HEK293 (cell line): ENCODE data around the gene DNAH3.
A peak's percentile ranks its signal among the peaks of the same experiment; 100 is the strongest.

Experiments used
- CTCF ChIA-PET: fragments of 350-600 bp; formaldehyde crosslinking; extraction: SDS; loops from one replicate; lab custom pipeline; 2021; ENCODE audit warnings: antibody characterized with exemption; lab: Yijun Ruan, JAX
- POLR2A ChIA-PET: fragments of 300-600 bp; formaldehyde crosslinking; extraction: SDS; loops from one replicate; lab custom pipeline; 2020; ENCODE audit warnings: antibody characterized with exemption, inconsistent platforms; lab: Yijun Ruan, JAX
- H3K27ac ChIP-seq: fragments of 200-500 bp; sonication (Bioruptor generic); 2 replicates; pipeline ENCODE4 v1.5.1; 2014; ENCODE audit warnings: low read depth, low read length, control low read depth, inconsistent platforms; ENCODE audit errors: extremely low read depth
- H3K36me3 ChIP-seq, 2 experiments: fragments of 200-500 bp in 1 of 2; sonication (Bioruptor generic) in 1 of 2; 1 replicate in 1 of 2; 2 replicates in 1 of 2; pipeline ENCODE4 v1.5.1; 2014 to 2017; ENCODE audit warnings: inconsistent platforms in 2 of 2, low read length in 2 of 2; ENCODE audit not compliant: control insufficient read depth in 2 of 2, insufficient read depth in 1 of 2
- H3K4me1 ChIP-seq: fragments of 200-500 bp; sonication (Bioruptor generic); 2 replicates; pipeline ENCODE4 v1.5.1; 2014; ENCODE audit warnings: mild to moderate bottlenecking, low read length, inconsistent platforms; ENCODE audit not compliant: control insufficient read depth, insufficient read depth
- H3K4me3 ChIP-seq: 2 replicates; pipeline ENCODE4 v1.5.1; 2011; ENCODE audit warnings: low read depth, mild to moderate bottlenecking, control low read depth, low read length, moderate library complexity
- H3K9me3 ChIP-seq: fragments of 200-500 bp; sonication (Bioruptor generic); 2 replicates; pipeline ENCODE4 v1.5.1; 2014; ENCODE audit warnings: low read depth, low read length, inconsistent platforms; ENCODE audit not compliant: control insufficient read depth, insufficient read depth
- GLIS1 ChIP-seq: fragments of 450-650 bp; formaldehyde crosslinking; IDR thresholded peaks from 2 replicates; pipeline ENCODE4 v1.5.1; 2016; ENCODE audit warnings: missing biosample characterization, missing genetic modification characterization
- PRDM10 ChIP-seq: fragments of 450-650 bp; formaldehyde crosslinking; IDR thresholded peaks from 2 replicates; pipeline ENCODE4 v1.5.1; 2016; ENCODE audit warnings: missing biosample characterization, missing genetic modification characterization
- RBAK ChIP-seq: fragments of 450-650 bp; formaldehyde crosslinking; IDR thresholded peaks from 2 replicates; pipeline ENCODE4 v1.5.1; 2016; ENCODE audit warnings: missing biosample characterization, missing genetic modification characterization
- REPIN1 ChIP-seq: fragments of 450-650 bp; formaldehyde crosslinking; IDR thresholded peaks from 2 replicates; pipeline ENCODE4 v1.5.1; 2017; ENCODE audit warnings: missing biosample characterization, missing genetic modification characterization, low read depth
- WT1 ChIP-seq: fragments of 450-650 bp; formaldehyde crosslinking; IDR thresholded peaks from 2 replicates; pipeline ENCODE4 v1.5.1; 2016; ENCODE audit warnings: missing biosample characterization, missing genetic modification characterization
- ZBTB17 ChIP-seq: fragments of 450-650 bp; formaldehyde crosslinking; IDR thresholded peaks from 2 replicates; pipeline ENCODE4 v1.5.1; 2016; ENCODE audit warnings: missing biosample characterization, missing genetic modification characterization
- ZFP69B ChIP-seq: fragments of 450-650 bp; formaldehyde crosslinking; IDR thresholded peaks from 2 replicates; pipeline ENCODE4 v1.5.1; 2016; ENCODE audit warnings: missing biosample characterization, missing genetic modification characterization
- ZNF112 ChIP-seq: fragments of 450-650 bp; formaldehyde crosslinking; IDR thresholded peaks from 2 replicates; pipeline ENCODE4 v1.5.0; 2017; ENCODE audit warnings: missing biosample characterization, missing genetic modification characterization
- ZNF157 ChIP-seq: fragments of 450-650 bp; formaldehyde crosslinking; IDR thresholded peaks from 2 replicates; pipeline ENCODE4 v1.5.1; 2016; ENCODE audit warnings: missing biosample characterization, missing genetic modification characterization
- ZNF248 ChIP-seq: fragments of 450-650 bp; formaldehyde crosslinking; IDR thresholded peaks from 2 replicates; pipeline ENCODE4 v1.5.1; 2017; ENCODE audit warnings: missing biosample characterization, missing genetic modification characterization
- ZNF266 ChIP-seq: fragments of 450-650 bp; formaldehyde crosslinking; IDR thresholded peaks from 2 replicates; pipeline ENCODE4 v1.5.1; 2016; ENCODE audit warnings: missing biosample characterization, missing genetic modification characterization, low read depth
- ZNF292 ChIP-seq: fragments of 450-650 bp; formaldehyde crosslinking; IDR thresholded peaks from 2 replicates; pipeline ENCODE4 v1.5.1; 2016; ENCODE audit warnings: low read depth, missing biosample characterization, missing genetic modification characterization, borderline replicate concordance
- ZNF350 ChIP-seq: fragments of 450-650 bp; formaldehyde crosslinking; IDR thresholded peaks from 2 replicates; pipeline ENCODE4 v1.5.0; 2017; ENCODE audit warnings: missing biosample characterization, mild to moderate bottlenecking, missing genetic modification characterization
- ZNF449 ChIP-seq: fragments of 450-650 bp; formaldehyde crosslinking; IDR thresholded peaks from 2 replicates; pipeline ENCODE4 v1.5.1; 2017; ENCODE audit warnings: missing biosample characterization, mild to moderate bottlenecking, missing genetic modification characterization, moderate library complexity
- ZNF473 ChIP-seq: fragments of 450-650 bp; formaldehyde crosslinking; IDR thresholded peaks from 2 replicates; pipeline ENCODE4 v1.5.1; 2017; ENCODE audit warnings: missing biosample characterization, missing genetic modification characterization
- ZNF518A ChIP-seq: fragments of 450-650 bp; formaldehyde crosslinking; conservative IDR thresholded peaks from 2 replicates; pipeline ENCODE4 v1.5.1; 2016; ENCODE audit warnings: low read depth, missing biosample characterization, missing genetic modification characterization
- ZNF626 ChIP-seq: fragments of 450-650 bp; sonication (Bioruptor Pico); formaldehyde crosslinking; IDR thresholded peaks from 2 replicates; pipeline ENCODE4 v1.5.1; 2018; ENCODE audit warnings: missing biosample characterization, missing genetic modification characterization, inconsistent platforms
- ZNF670 ChIP-seq: fragments of 450-650 bp; formaldehyde crosslinking; IDR thresholded peaks from 2 replicates; pipeline ENCODE4 v1.5.1; 2016; ENCODE audit warnings: missing biosample characterization, missing genetic modification characterization, low read depth

DNAH3 gene

GRCh38 chr16:21076186-21076883 lies 74.3 kb downstream of the DNAH3 start (continued):
- no peak for TF ChIP-seq ZNF112 (tag by site-specific recombination)
- no peak for TF ChIP-seq REPIN1 (tag by site-specific recombination)

- Histone ChIP-seq H3K9me3 (no peaks in the 10 kb centered on the region), H3K27ac (no peak overlapping the region), H3K36me3 (no peaks in the 10 kb centered on the region), H3K4me1 (no peaks in the 10 kb centered on the region), H3K4me3 (no peak overlapping the region)
- ChIA-PET CTCF (no interaction called here), POLR2A (interaction anchor here (0.6 kb wide), 1 partner anchor 330 kb away, joined by 3 read pairs; no protein-coding TSS in a partner anchor)
- TF ChIP-seq ZNF248 (no peak), ZBTB17 (tag by site-specific recombination) (peak; percentile 33; the same call in 1 of the 2 replicates)
Observed at GRCh38 chr16:21075252-21075651, 75.4 kb downstream of the DNAH3 start.

GRCh38 chr16:21072976-21073375 lies 77.7 kb downstream of the DNAH3 start:
- H3K9me3 ChIP-seq, result no peaks in the 10 kb centered on the region
- no peaks in the 10 kb centered on the region for H3K36me3 ChIP-seq
- no peak overlapping the region for H3K4me3 ChIP-seq
- CTCF ChIA-PET, result interaction anchor here (0.6 to 1.9 kb wide), 4 partner anchors 11 to 269 kb away, joined by 3 to 6 read pairs (median 4); no protein-coding TSS in a partner anchor
- no peak for TF ChIP-seq ZNF449 (tag by site-specific recombination)
- no peak for TF ChIP-seq PRDM10 (tag by site-specific recombination)
- no peak for TF ChIP-seq ZNF350 (tag by site-specific recombination)
- TF ChIP-seq ZNF626 (tag by site-specific recombination), result no peak
- no peak for TF ChIP-seq WT1 (tag by site-specific recombination)
- no peak for TF ChIP-seq GLIS1 (tag by site-specific recombination)
- no peak for TF ChIP-seq ZNF266 (tag by site-specific recombination)
- TF ChIP-seq RBAK (tag by site-specific recombination), result no peak
- TF ChIP-seq ZNF157, result no peak
- TF ChIP-seq ZFP69B, result no peak
- TF ChIP-seq ZNF670, result no peak
- TF ChIP-seq ZNF292 (tag by site-specific recombination), result no peak
- no peak for TF ChIP-seq ZNF518A (tag by site-specific recombination)
- no peak for TF ChIP-seq ZNF473 (tag by site-specific recombination)
- TF ChIP-seq, all 188 proteins: peak for 0
- POLR2A ChIA-PET, result interaction anchor here (0.6 kb wide), 2 partner anchors 20 to 1565 kb away, joined by 3 to 8 read pairs; no protein-coding TSS in a partner anchor
- H3K4me1 ChIP-seq, result no peaks in the 10 kb centered on the region
- H3K27ac ChIP-seq, result no peak overlapping the region
